OCI-LY3 (cell line): ENCODE results near the gene DRGX.

Source experiments
- H2AFZ ChIP-seq: fragments of 200-600, 300-600 bp; shearing (Covaris generic); 2 replicates; pipeline ENCODE4 v1.6.0; 2014; ENCODE audit warnings: antibody characterized with exemption, low read depth, low read length
- H3K27ac ChIP-seq: fragments of 200-600, 300-600 bp; sonication (generic); 2 replicates; pipeline ENCODE4 v1.5.1; 2014; ENCODE audit warnings: mild to moderate bottlenecking, low read length, moderate library complexity, mixed read lengths
- H3K27me3 ChIP-seq: fragments of 200-600, 300-600 bp; sonication (generic); 2 replicates; pipeline ENCODE4 v1.6.1; 2014; ENCODE audit warnings: low read depth, low read length, mixed read lengths
- H3K36me3 ChIP-seq: fragments of 200-600, 300-600 bp; sonication (generic); replicated peaks from 2 replicates; pipeline ENCODE3; 2014; ENCODE audit warnings: low read depth, low read length, mixed read lengths
- H3K4me1 ChIP-seq: fragments of 300-600, 200-600 bp; sonication (generic); 2 replicates; pipeline ENCODE4 v1.6.1; 2014; ENCODE audit warnings: low read length, mixed read lengths
- H3K4me2 ChIP-seq: fragments of 200-600, 300-600 bp; sonication (generic); 2 replicates; pipeline ENCODE4 v1.6.1; 2014; ENCODE audit warnings: low read length, mixed read lengths
- H3K4me3 ChIP-seq: fragments of 300-600, 200-600 bp; sonication (generic); 2 replicates; pipeline ENCODE4 v1.5.1; 2014; ENCODE audit warnings: antibody characterized with exemption, mild to moderate bottlenecking, low read length, moderate library complexity
- H3K79me2 ChIP-seq: fragments of 300-600, 200-600 bp; shearing (Covaris generic); 2 replicates; pipeline ENCODE4 v1.6.1; 2014; ENCODE audit warnings: mild to moderate bottlenecking, low read length, mixed read lengths
- H3K9ac ChIP-seq: fragments of 300-600, 200-600 bp; shearing (Covaris generic); 2 replicates; pipeline ENCODE4 v1.6.0; 2014; ENCODE audit warnings: mild to moderate bottlenecking, low read length, moderate library complexity
- H3K9me3 ChIP-seq: fragments of 200-600, 300-600 bp; shearing (Covaris generic); 2 replicates; pipeline ENCODE4 v1.6.1; 2014; ENCODE audit warnings: low read length, mixed read lengths; ENCODE audit not compliant: insufficient read depth
- H4K20me1 ChIP-seq: fragments of 200-600, 300-600 bp; sonication (generic); 2 replicates; pipeline ENCODE4 v1.6.1; 2016; ENCODE audit warnings: low read length, mixed read lengths; ENCODE audit not compliant: insufficient read depth
- CTCF ChIP-seq: fragments of 200-600, 300-600 bp; sonication (generic); IDR thresholded peaks from 2 replicates; pipeline ENCODE4 v1.5.1; 2014; ENCODE audit warnings: antibody characterized with exemption, low read length, low read depth
- EZH2phosphoT487 ChIP-seq: fragments of 200-600 bp; shearing (Covaris generic); IDR thresholded peaks from 2 replicates; pipeline ENCODE4 v1.6.1; 2018; ENCODE audit warnings: antibody characterized with exemption, mixed run types, low read depth

Gene DRGX

DNA sequence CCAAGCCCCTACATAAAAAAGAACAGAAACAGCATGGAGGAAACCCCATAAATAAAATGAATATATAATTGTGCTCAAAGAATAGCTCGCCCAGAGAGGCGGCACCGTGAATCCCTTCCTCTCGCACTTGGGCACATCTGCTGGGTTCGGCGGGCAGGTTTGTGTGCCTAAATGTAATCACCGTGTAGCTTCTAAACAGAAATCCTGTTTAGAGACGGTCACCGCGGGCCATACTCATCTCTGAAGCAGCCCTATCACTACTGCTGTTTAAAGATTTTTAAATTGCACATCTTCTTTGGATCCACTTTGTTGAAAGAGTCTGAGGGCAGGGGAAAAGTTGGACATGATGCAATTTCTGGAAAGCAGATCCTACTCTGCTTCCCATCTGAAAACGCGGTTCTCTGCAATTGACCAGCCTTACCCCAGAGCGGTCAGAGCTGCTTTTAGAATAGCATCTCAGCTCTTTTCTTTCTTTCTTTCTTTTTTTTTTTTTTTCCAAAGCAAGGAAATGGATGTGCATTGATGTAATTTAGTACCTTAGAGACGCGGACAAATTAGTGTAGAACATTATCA, 6.4 kb downstream of the DRGX start:
- H2AFZ ChIP-seq: no peak overlapping the region
- no peaks in the 10 kb centered on the region for H3K9me3 ChIP-seq
- H3K4me1 ChIP-seq: no peaks in the 10 kb centered on the region
- H3K27ac ChIP-seq: no peak overlapping the region
- no peaks in the 10 kb centered on the region for H3K79me2 ChIP-seq
- no peak for TF ChIP-seq CTCF
- no peak for TF ChIP-seq EZH2phosphoT487
- no peak overlapping the region for H3K4me2 ChIP-seq
- no peaks in the 10 kb centered on the region for H3K36me3 ChIP-seq
- no peak overlapping the region for H3K9ac ChIP-seq
- H3K27me3 ChIP-seq: peaks cover 15% of the 10 kb centered on the region; the same call in 1 of the 2 replicates
- H4K20me1 ChIP-seq: no peaks in the 10 kb centered on the region
- no peak overlapping the region for H3K4me3 ChIP-seq

- H2AFZ ChIP-seq: no peak overlapping the region
Measured at GRCh38 chr10:49388161-49388560, 7.7 kb downstream of the DRGX start.

GRCh38 chr10:49387071-49387470, 8.8 kb downstream of the DRGX start:
- H2AFZ ChIP-seq: no peak overlapping the region
- no peak overlapping the region for H3K4me3 ChIP-seq
- H3K4me1 ChIP-seq: peaks cover 14% of the 10 kb centered on the region
- H3K9ac ChIP-seq: no peak overlapping the region
- no peak overlapping the region for H3K27ac ChIP-seq
- H3K9me3 ChIP-seq: no peaks in the 10 kb centered on the region
- H3K79me2 ChIP-seq: no peaks in the 10 kb centered on the region
- no peaks in the 10 kb centered on the region for H4K20me1 ChIP-seq
- H3K27me3 ChIP-seq: peaks cover 15% of the 10 kb centered on the region; the same call in 1 of the 2 replicates
- H3K4me2 ChIP-seq: no peak overlapping the region
- H3K36me3 ChIP-seq: no peaks in the 10 kb centered on the region
- TF ChIP-seq EZH2phosphoT487 (no peak), CTCF (no peak)

More at GRCh38 chr10:49388161-49388560, 7.7 kb downstream of the DRGX start:
- Histone ChIP-seq H3K79me2 (no peaks in the 10 kb centered on the region), H3K4me2 (no peak overlapping the region), H3K9ac (no peak overlapping the region), H3K27ac (no peak overlapping the region), H4K20me1 (no peaks in the 10 kb centered on the region), H3K36me3 (no peaks in the 10 kb centered on the region), H3K27me3 (peaks cover 15% of the 10 kb centered on the region; the same call in 1 of the 2 replicates), H3K9me3 (no peaks in the 10 kb centered on the region), H3K4me3 (no peak overlapping the region), H3K4me1 (peaks cover 3% of the 10 kb centered on the region)
- TF ChIP-seq EZH2phosphoT487 (no peak), CTCF (no peak)

DNA sequence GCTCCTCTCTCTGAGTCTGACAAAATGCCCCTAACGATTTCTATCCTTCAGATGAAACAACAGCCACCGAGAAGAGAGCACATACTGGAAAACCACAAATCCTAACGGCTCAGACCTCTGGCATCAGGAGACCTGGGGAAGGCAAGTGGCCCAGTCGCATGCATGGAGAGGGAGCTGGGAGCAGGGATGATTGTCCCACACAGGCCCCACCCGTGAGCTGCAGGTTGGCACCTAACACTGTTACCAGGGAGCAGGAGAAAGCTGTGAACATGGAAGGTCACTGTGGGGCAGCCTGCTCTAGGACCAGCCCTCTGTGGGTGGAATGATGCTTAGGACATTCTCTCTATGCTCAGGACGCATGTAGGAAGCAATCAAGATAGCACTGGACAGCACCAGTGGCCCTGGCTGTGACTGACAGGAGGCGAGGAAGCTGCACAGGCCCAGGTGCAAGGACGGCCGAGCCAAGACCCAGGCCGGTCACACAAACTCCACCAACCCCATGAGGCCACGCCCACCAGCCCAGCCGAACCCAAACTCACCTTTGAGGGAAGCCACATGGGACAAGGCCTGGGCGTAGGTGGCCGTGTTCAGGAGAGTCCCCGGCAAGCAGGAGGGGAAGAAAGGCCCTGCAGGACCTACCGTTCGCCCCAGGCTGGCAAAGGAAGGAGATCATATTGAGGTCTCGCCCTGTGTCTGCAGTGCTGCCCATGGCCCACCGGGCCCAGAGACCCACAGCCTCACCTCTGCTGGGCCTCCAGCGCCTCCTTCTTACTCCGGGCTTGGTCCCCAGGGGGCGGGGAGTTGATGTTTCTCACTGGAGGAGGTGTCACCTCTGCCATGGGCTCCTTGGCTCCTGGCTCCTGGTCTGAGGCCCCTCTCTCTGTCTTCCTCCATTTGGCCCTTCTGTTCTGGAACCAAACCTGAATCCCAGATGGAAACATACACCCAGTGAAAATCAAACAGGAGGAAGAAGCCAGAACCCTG, 9.7 kb downstream of the DRGX start:
- Histone ChIP-seq H3K27me3 (0 out of 2 replicates have a peak, but pooled peaks cover 6% of the 10 kb centered on the region), H3K4me3 (no peak overlapping the region), H3K9ac (no peak overlapping the region), H3K9me3 (no peaks in the 10 kb centered on the region), H3K36me3 (no peaks in the 10 kb centered on the region), H3K4me1 (peaks cover 21% of the 10 kb centered on the region), H2AFZ (no peak overlapping the region), H3K79me2 (no peaks in the 10 kb centered on the region), H3K4me2 (no peak overlapping the region), H3K27ac (no peak overlapping the region), H4K20me1 (no peaks in the 10 kb centered on the region)
- TF ChIP-seq CTCF (no peak), EZH2phosphoT487 (no peak)
